T-helper 9 cell (primary cell): Measurements from ENCODE around the gene PFKL.

ENCODE experiments used
- DNase-seq: peaks from one replicate; pipeline ENCODE4 v3.0.0-alpha.2; 2020

The PFKL gene

GRCh38 chr21:44314561-44314960 is 14.7 kb downstream of the PFKL start:
- no peak for DNase-seq

DNA sequence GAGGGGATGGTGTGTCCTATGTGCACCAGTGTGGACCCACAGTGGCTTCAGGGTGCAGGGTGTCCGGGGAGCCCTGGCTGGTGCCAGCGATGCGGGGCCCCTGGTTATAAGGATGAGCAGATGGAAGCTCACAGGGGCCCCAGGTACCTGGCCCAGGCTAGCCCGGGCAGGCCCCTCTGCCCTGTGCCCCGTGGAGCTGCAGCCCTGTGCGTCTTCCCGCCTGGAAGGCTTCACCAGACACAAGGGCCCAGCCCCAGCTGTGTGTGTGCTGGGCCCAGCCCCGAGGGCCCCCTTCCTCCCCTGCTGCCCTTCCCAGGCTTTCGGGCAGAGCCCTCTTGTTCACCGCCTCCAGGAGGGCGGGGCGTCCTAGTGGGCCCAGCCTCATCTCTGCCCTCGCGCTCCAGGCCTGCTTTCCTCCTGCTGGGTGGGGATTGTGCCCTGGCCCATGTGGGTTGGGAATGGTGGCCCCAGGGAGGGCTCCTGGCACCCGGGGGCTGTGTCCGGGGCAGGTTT is 15.9 kb downstream of the PFKL start:
- no peak for DNase-seq

- DNase-seq, result no peak
These were observed 16.5 kb downstream of the PFKL start for GRCh38 chr21:44316277-44316900.

- no peak for DNase-seq
These were observed 17.5 kb downstream of the PFKL start for GRCh38 chr21:44317241-44317782.

- no peak for DNase-seq
These were observed 18.0 kb downstream of the PFKL start for GRCh38 chr21:44317871-44318270.

- no peak for DNase-seq
These were observed 18.8 kb downstream of the PFKL start for GRCh38 chr21:44318489-44319285.

- no peak for DNase-seq
These were observed 19.7 kb downstream of the PFKL start for GRCh38 chr21:44319407-44320065.

DNA sequence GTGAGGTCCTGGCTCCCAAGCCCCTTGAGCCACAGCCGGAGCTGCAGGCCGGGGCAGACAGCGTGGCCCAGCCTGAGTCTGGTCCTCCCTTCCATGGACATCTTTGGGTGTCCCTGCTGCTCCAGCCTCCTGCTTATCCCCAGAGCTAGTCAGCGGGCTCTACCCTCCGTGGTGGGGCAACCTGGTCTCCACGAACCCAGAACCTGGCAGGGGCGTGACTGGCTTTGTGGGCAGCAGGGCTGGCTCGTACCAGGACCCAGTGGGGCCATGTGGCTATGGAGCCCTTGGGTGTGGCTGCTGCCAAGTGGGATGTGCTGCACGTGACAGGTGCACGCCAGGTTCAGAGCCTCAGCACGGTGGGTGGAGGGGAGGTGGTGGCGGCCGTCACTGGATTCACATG is 21.0 kb downstream of the PFKL start:
- DNase-seq, result no peak

- no peak for DNase-seq
These were observed 22.1 kb downstream of the PFKL start for GRCh38 chr21:44321846-44322450.

DNA sequence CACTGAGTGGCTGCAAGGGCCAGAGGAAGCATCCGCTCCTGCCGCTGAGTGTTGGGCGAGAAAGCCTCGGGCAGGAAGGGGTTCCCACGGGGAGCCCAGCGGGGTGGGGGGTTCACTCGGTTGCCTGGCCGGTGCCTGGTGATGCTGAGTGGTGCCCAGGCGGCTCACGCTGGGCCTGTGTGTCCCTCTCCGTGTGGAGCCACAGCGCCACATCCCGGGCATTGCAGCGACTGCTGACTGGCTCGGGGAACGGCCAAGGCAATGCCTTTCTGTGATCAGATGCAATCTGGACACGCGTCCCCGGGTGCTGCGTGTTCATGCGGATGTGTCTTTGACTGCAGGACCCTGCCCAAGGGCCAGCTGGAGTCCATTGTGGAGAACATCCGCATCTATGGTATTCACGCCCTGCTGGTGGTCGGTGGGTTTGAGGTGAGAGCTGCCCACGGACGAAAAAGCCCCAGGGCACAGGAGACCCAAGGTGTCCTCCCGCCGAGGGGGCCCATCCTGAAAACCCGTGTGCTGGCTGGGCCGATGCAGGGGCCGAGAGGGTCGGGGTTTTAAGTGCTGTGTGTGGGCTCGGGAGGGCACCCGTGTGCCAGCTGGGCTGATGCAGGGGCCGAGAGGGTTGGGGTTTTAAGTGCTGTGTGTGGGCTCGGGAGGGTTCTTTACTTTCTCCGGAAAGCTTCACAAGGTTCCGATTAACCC is 22.9 kb downstream of the PFKL start:
- no peak for DNase-seq

- DNase-seq, result no peak
These were observed 23.7 kb downstream of the PFKL start for GRCh38 chr21:44323591-44323990.

GRCh38 chr21:44324106-44324853 is 24.4 kb downstream of the PFKL start:
- DNase-seq, result no peak

GRCh38 chr21:44324854-44325107 is 24.9 kb downstream of the PFKL start:
- no peak for DNase-seq

DNA sequence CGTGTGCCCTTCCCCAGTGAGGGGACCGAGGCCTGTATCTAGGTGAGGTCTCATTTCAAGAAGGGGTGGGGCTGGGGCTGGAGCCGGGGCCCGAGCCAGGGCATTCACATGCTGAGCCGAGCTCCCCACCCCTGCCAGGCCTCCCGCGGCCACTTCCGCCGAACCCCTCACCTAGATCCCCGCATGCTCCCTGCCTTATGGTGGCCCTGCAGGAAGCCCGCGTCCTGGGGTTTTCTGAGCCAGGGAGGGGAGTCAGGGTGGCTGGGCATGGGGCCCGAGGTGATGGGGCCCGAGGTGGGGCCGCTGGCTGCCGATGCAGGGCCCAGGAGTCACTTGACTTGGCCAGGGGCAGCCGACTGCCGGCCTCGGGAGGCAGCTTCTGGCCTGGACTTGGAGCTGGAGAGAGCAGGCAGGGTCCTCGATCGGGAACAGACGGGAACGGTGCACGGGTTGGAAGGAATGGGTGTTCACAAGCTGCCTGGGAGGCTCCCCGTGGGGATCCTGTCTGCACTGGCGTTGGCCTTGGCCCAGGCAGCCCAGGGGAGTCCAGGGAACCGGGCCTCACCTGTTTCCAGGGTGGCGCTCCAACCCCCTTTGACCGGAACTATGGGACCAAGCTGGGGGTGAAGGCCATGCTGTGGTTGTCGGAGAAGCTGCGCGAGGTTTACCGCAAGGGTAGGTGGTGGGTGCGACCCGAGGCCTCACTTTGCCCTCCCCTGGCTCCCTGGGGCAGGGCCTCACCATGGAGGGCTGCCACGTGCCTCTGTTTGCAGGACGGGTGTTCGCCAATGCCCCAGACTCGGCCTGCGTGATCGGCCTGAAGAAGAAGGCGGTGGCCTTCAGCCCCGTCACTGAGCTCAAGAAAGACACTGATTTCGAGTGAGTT is 25.8 kb downstream of the PFKL start:
- no peak for DNase-seq

DNA sequence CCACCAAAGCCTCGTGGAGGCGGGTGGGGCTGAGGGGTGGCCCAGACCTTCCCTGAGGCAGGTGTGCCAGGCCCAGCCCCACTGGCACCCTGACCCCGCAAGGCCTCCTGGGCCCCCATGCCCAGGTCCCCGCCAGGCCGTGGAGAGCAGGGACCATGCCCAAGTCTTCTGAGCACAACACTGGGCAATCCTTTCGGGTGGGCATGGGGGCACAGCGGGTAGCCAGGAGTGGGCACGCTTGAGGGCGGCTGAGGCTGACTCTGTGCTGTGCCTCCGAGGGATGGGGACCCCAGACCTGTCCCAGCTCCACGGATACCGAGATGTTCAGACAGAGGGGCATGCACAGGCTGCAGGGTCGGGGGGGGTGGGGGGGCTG is 26.4 kb downstream of the PFKL start:
- no peak for DNase-seq

- DNase-seq, result no peak
These were observed 27.1 kb downstream of the PFKL start for GRCh38 chr21:44326716-44327602.

- DNase-seq, result no peak
These were observed 27.7 kb downstream of the PFKL start for GRCh38 chr21:44327603-44327974.

DNA sequence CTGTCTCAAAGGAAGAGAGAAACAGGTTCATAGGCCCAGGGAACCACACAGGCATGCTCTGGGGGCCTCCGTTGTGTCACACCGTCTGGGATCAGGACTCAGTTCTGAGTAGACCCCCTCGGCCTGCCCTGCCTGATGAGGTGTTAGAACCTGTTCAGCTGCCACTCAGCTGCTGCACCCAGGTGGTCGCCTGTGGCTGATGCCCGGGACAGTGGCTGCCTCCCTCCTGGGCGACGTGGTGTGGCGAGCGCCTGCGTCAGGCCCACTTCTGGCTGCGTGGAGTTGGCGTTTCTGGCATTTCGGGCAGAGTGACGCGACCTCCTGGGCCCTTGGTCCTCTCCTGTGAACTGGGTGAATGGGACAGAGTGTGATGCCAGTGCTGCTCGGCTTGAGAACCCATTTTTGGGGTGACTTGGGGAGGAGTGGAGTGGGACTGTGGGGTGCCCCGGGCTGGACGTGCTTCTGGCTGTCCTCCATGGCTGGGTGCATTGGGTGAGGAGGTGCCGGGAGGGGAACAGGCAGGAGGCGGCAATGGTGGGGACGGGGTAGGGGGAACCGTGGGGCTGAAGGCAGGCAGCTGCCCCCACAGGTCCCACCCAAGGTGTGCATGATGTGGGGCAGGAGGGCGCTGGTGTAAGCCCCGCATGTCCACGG is 28.5 kb downstream of the PFKL start:
- no peak for DNase-seq
